Esophagus (tissue), 2 donors: ENCODE measurements around the gene KIF16B. TPM values are rescaled to one million over a fixed set of nuclear protein-coding genes. Genes with fewer than 3 reads are reported as not detected.
A peak's percentile ranks its signal among the peaks of the same experiment; 100 is the strongest.
"Not testable (repeated sequence)": the region's sequence is repeated elsewhere in the genome, so short reads cannot be mapped to it uniquely, and the experiment has no call there.

Experiments
- H3K27ac ChIP-seq, 2 donors: one replicate each; pipeline ENCODE4 v1.5.1; 2013; ENCODE audit warnings: low read depth in 2 of 2, mild to moderate bottlenecking in 2 of 2, inconsistent platforms in 1 of 2, low read length in 1 of 2, moderate library complexity in 1 of 2
- H3K27me3 ChIP-seq, 2 donors: one replicate each; pipeline ENCODE4 v1.6.1; 2013; ENCODE audit warnings: low read length in 2 of 2, control low read depth in 1 of 2, mild to moderate bottlenecking in 1 of 2; ENCODE audit not compliant: insufficient read depth in 2 of 2, control insufficient read depth in 1 of 2
- H3K36me3 ChIP-seq, 2 donors: one replicate each; pipeline ENCODE4 v1.6.1; 2013; ENCODE audit warnings: low read length in 1 of 2; ENCODE audit not compliant: control insufficient read depth in 2 of 2, insufficient read depth in 2 of 2
- H3K4me1 ChIP-seq, 2 donors: one replicate each; pipeline ENCODE4 v1.6.1; 2013; ENCODE audit warnings: low read length in 1 of 2; ENCODE audit not compliant: control insufficient read depth in 2 of 2, insufficient read depth in 2 of 2
- H3K4me3 ChIP-seq, 2 donors: one replicate each; pipeline ENCODE4 v1.5.1; 2013; ENCODE audit warnings: low read length in 2 of 2, mild to moderate bottlenecking in 2 of 2, low read depth in 1 of 2, moderate library complexity in 1 of 2
- H3K9me3 ChIP-seq, 2 donors: one replicate each; pipeline ENCODE4 v1.6.1; 2013; ENCODE audit warnings: mild to moderate bottlenecking in 2 of 2, low read depth in 1 of 2, low read length in 1 of 2, moderate library complexity in 1 of 2; ENCODE audit not compliant: control insufficient read depth in 2 of 2, insufficient read depth in 1 of 2
- WGBS, 2 donors: extraction: QIAGEN DNeasy Blood & Tissue Kit; methylation state at CpG; one replicate each; pipeline ENCODE4 v1.1.7; 2013; 5-methylcytosine and 5-hydroxymethylcytosine counted together
- polyA plus RNA-seq, 2 donors: library from polyadenylated mRNA; stranded (reverse); fragments of 200-250 nt; gene quantifications; one replicate each; pipeline ENCODE4 v1.2.3, GENCODE V29; 2013
- donor health status: healthy with polysubstance abuse.
- donor health status: Bipolar disorder and iron deficiency.

Gene KIF16B
- polyA plus RNA-seq, 2 donors: 5.2 to 7.3 TPM

- peak overlapping the region; percentile 55 to 59 for H3K4me3 ChIP-seq
- peak overlapping the region; percentile 53 to 73 for H3K27ac ChIP-seq
- H3K4me1 ChIP-seq: peaks cover 3 to 10% of the 10 kb centered on the region in 2 donors
- WGBS, 2 donors: 36 to 43% methylated on average over 18 of the region's 18 CpGs
- H3K36me3 ChIP-seq: no peaks in the 10 kb centered on the region
- no peaks in the 10 kb centered on the region for H3K9me3 ChIP-seq
- no peaks in the 10 kb centered on the region for H3K27me3 ChIP-seq
These were observed 2.3 kb upstream of the KIF16B start for GRCh38 chr20:16575390-16576140.

- H3K4me3 ChIP-seq: peak overlapping the region; percentile 55 to 59
- H3K27ac ChIP-seq: peak overlapping the region; percentile 53 to 73
- 6% methylated on average over 39 of the region's 39 CpGs for WGBS, 2 donors
- no peaks in the 10 kb centered on the region for H3K36me3 ChIP-seq
- H3K4me1 ChIP-seq: peaks cover 3 to 10% of the 10 kb centered on the region in 2 donors
- no peaks in the 10 kb centered on the region for H3K9me3 ChIP-seq
- no peaks in the 10 kb centered on the region for H3K27me3 ChIP-seq
These were observed 1.6 kb upstream of the KIF16B start for GRCh38 chr20:16574656-16575355.

GRCh38 chr20:16571333-16571732, 1.9 kb downstream of the KIF16B start:
- Histone ChIP-seq H3K27me3 (no peaks in the 10 kb centered on the region), H3K4me1 (peaks cover 3 to 8% of the 10 kb centered on the region in 2 donors), H3K36me3 (no peaks in the 10 kb centered on the region), H3K27ac (peak overlapping the region; percentile 0 to 55), H3K9me3 (no peaks in the 10 kb centered on the region), H3K4me3 (peak overlapping the region in 1 of 2 donors; percentile 26)
- 55 to 74% methylated on average over 5 of the region's 5 CpGs for WGBS, 2 donors

- H3K27me3 ChIP-seq: no peaks in the 10 kb centered on the region
- peaks cover 5 to 6% of the 10 kb centered on the region in 2 donors for H3K4me1 ChIP-seq
- no peak overlapping the region for H3K27ac ChIP-seq
- H3K36me3 ChIP-seq: no peaks in the 10 kb centered on the region
- no peaks in the 10 kb centered on the region for H3K9me3 ChIP-seq
- WGBS, 2 donors: 74 to 80% methylated on average over 4 of the region's 4 CpGs
- no peak overlapping the region for H3K4me3 ChIP-seq
These were observed 3.7 kb downstream of the KIF16B start for GRCh38 chr20:16569246-16570153.

GRCh38 chr20:16566080-16566479, 7.2 kb downstream of the KIF16B start:
- 87 to 92% methylated on average over 5 of the region's 5 CpGs for WGBS, 2 donors

GRCh38 chr20:16564079-16564478, 9.2 kb downstream of the KIF16B start:
- H3K27ac ChIP-seq, H3K9me3 ChIP-seq, H3K4me3 ChIP-seq, H3K36me3 ChIP-seq, H3K4me1 ChIP-seq, H3K27me3 ChIP-seq: not testable (repeated sequence)
- WGBS, 2 donors: 80 to 89% methylated on average over 5 of the region's 5 CpGs

More at GRCh38 chr20:16566080-16566479, 7.2 kb downstream of the KIF16B start:
- H3K4me1 ChIP-seq: peaks cover 0 to 2% of the 10 kb centered on the region in 2 donors
- no peaks in the 10 kb centered on the region for H3K36me3 ChIP-seq
- no peak overlapping the region for H3K27ac ChIP-seq
- no peaks in the 10 kb centered on the region for H3K9me3 ChIP-seq
- no peaks in the 10 kb centered on the region for H3K27me3 ChIP-seq
- H3K4me3 ChIP-seq: no peak overlapping the region

- Histone ChIP-seq H3K27me3 (no peaks in the 10 kb centered on the region), H3K9me3 (no peaks in the 10 kb centered on the region), H3K4me1 (peaks cover 0 to 2% of the 10 kb centered on the region in 2 donors), H3K4me3 (no peak overlapping the region), H3K27ac (no peak overlapping the region), H3K36me3 (no peaks in the 10 kb centered on the region)
- WGBS, 2 donors: 69 to 70% methylated on average over 5 of the region's 5 CpGs
These were observed 10.0 kb downstream of the KIF16B start for GRCh38 chr20:16563066-16563806.

GRCh38 chr20:16562259-16562658, 11.0 kb downstream of the KIF16B start:
- Histone ChIP-seq H3K4me3 (no peak overlapping the region), H3K27me3 (no peaks in the 10 kb centered on the region), H3K36me3 (no peaks in the 10 kb centered on the region), H3K9me3 (no peaks in the 10 kb centered on the region), H3K27ac (no peak overlapping the region), H3K4me1 (peaks cover 0 to 2% of the 10 kb centered on the region in 2 donors)
- 69 to 78% methylated on average over 10 of the region's 10 CpGs for WGBS, 2 donors

- Histone ChIP-seq H3K27me3 (no peaks in the 10 kb centered on the region), H3K36me3 (no peaks in the 10 kb centered on the region), H3K9me3 (no peaks in the 10 kb centered on the region), H3K27ac (no peak overlapping the region), H3K4me3 (no peak overlapping the region), H3K4me1 (peaks cover 2 to 6% of the 10 kb centered on the region in 2 donors)
- 70 to 82% methylated on average over 9 of the region's 9 CpGs for WGBS, 2 donors
These were observed 12.6 kb downstream of the KIF16B start for GRCh38 chr20:16560661-16561060.
